CD4-positive, alpha-beta T cell (primary cell): Measurements from ENCODE around the gene RGS17. TPM values are rescaled to one million over a fixed set of nuclear protein-coding genes. Genes with fewer than 3 reads are reported as not detected.
"Not testable (repeated sequence)": the region's sequence is repeated elsewhere in the genome, so short reads cannot be mapped to it uniquely, and the experiment has no call there.

Source experiments
- ATAC-seq: fragments of 200-7000 bp; cut with Tn5 transposase; one replicate; pipeline ENCODE4 v1.10.0; 2022; ENCODE audit warnings: mild to moderate bottlenecking; ENCODE audit not compliant: poor library complexity
- CTCF ChIA-PET: fragments of 350-600 bp; sonication (Branson Sonifier 250); formaldehyde crosslinking; loops from one replicate; lab custom pipeline; 2021; ENCODE audit warnings: antibody characterized with exemption, inconsistent platforms; lab: Charles Lee
- POLR2A ChIA-PET: fragments of 350-600 bp; sonication (Branson Sonifier 250); formaldehyde crosslinking; loops from one replicate; lab custom pipeline; 2021; ENCODE audit warnings: antibody characterized with exemption, inconsistent platforms; lab: Charles Lee
- DNase-seq, 14 experiments: peaks; one replicate each; pipeline ENCODE4 v3.0.0-alpha.2; 2013 to 2020; ENCODE audit warnings: mixed read lengths in 2 of 14
- H3K27ac ChIP-seq, 2 donors: one replicate each; pipeline versions ENCODE4 v1.5.1 to v1.7.0; 2013; ENCODE audit warnings: low read length in 2 of 2, low read depth in 1 of 2, mild to moderate bottlenecking in 1 of 2
- H3K27me3 ChIP-seq, 2 experiments: 1 replicate in 1 of 2; 2 replicates in 1 of 2; pipeline versions ENCODE4 v1.6.1 to v1.7.0; 2013; ENCODE audit warnings: low read length in 2 of 2, control low read depth in 1 of 2, mild to moderate bottlenecking in 1 of 2, moderate library complexity in 1 of 2; ENCODE audit not compliant: insufficient read depth in 2 of 2, control insufficient read depth in 1 of 2
- H3K36me3 ChIP-seq: one replicate; pipeline ENCODE4 v1.6.1; 2013; ENCODE audit warnings: low read length, control low read depth; ENCODE audit not compliant: insufficient read depth
- H3K4me1 ChIP-seq: one replicate; pipeline ENCODE4 v1.6.1; 2013; ENCODE audit warnings: low read length, control low read depth; ENCODE audit not compliant: insufficient read depth
- H3K4me3 ChIP-seq: one replicate; pipeline ENCODE4 v1.5.1; 2013; ENCODE audit warnings: mild to moderate bottlenecking, low read length, moderate library complexity
- H3K9me3 ChIP-seq, 2 experiments: 1 replicate in 1 of 2; 2 replicates in 1 of 2; pipeline versions ENCODE4 v1.6.1 to v1.7.0; 2013; ENCODE audit warnings: low read length in 2 of 2, mild to moderate bottlenecking in 2 of 2, control low read depth in 1 of 2, moderate library complexity in 1 of 2; ENCODE audit not compliant: control insufficient read depth in 1 of 2, insufficient read depth in 1 of 2
- H3K27ac Mint-ChIP-seq: one replicate; pipeline ENCODE4 v1.8.0; 2020; ENCODE audit warnings: mixed read lengths
- H3K27me3 Mint-ChIP-seq: one replicate; pipeline ENCODE4 v1.8.0; 2021; ENCODE audit warnings: mixed read lengths
- H3K36me3 Mint-ChIP-seq: one replicate; pipeline ENCODE4 v1.8.0; 2021; ENCODE audit warnings: low read depth, mixed read lengths
- H3K4me1 Mint-ChIP-seq: one replicate; pipeline ENCODE4 v1.8.0; 2021; ENCODE audit warnings: low read depth, mixed read lengths
- H3K4me3 Mint-ChIP-seq: one replicate; pipeline ENCODE4 v1.8.0; 2020; ENCODE audit warnings: mild to moderate bottlenecking, mixed read lengths
- H3K9me3 Mint-ChIP-seq: one replicate; pipeline ENCODE4 v1.8.0; 2020; ENCODE audit warnings: mixed read lengths
- intact Hi-C, 2 experiments: fragments of 100-400 bp; cut with DNase I in 1 of 2; cut with micrococcal nuclease in 1 of 2; formaldehyde crosslinking; loops; one replicate each; pipeline versions ENCODE4 v1.15.1 to v1.9.0; 2023 to 2025; cut with DNase I, micrococcal nuclease
- total RNA-seq, 174 experiments: library from RNA in 2 of 174; stranded (reverse) in 2 of 174; gene quantifications; one replicate each; pipeline ENCODE4 v1.2.3 and lab custom pipeline; 2021 to 2026
- TF ChIP-seq, protein P1 (sequence below): fragments of 200-600 bp; IDR thresholded peaks from one replicate; pipeline ENCODE4 v1.8.0; 2022; ENCODE audit warnings: antibody characterized with exemption, mild to moderate bottlenecking

RGS17 gene
- total RNA-seq, 2 experiments from 2014 or later = not detected

DNA sequence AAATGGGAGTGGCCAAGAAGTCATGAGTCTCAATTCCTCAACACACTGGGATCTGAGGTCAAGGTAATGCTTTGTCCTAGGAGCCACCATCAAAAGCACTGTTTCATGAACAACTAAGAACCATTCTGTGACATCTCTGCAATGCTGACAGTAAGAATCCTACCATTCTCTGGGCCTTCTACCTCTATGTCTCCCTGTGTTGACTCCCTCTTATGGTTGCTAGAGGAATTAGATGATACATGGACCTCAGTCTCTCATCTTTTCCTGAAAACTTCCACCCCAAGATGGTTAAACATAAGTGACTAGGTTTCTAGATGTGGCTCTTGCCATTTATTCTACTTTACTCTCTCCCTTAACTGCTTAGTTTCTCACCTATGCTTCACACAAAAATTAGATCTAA lies 137.7 kb downstream of the RGS17 start:
- peaks cover 80% of the 10 kb centered on the region for H3K36me3 Mint-ChIP-seq

DNA sequence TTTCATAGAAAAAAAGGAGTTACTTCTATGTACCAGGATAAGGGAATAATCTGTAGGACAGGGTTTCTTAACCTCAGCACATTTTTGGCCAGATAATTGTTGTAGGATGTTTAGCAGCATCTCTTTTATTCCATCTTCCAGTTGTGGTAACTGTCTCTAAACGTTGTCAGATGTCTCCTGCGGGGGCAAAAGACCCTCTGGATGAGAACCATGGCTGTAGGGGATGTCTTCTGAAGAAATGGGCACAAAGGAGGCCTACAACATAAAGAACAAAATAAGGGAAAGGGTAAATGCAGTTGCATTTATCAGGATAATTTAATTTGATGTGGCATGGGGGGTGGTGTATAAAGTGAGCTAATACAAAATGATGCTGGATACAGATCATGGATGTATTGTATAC lies 144.1 kb downstream of the RGS17 start:
- peaks cover 36% of the 10 kb centered on the region for H3K36me3 Mint-ChIP-seq
- ATAC-seq (no peak), DNase-seq (no peak)
- peak overlapping the region; percentile 28 for H3K27ac Mint-ChIP-seq
- POLR2A ChIA-PET = no interaction called here
- peaks cover 41% of the 10 kb centered on the region for H3K4me1 Mint-ChIP-seq
- no peaks in the 10 kb centered on the region for H3K27me3 Mint-ChIP-seq
- H3K4me3 ChIP-seq = no peak overlapping the region
- no peak overlapping the region for H3K27ac ChIP-seq
- peaks cover 28% of the 10 kb centered on the region for H3K4me1 ChIP-seq
- no peaks in the 10 kb centered on the region for H3K27me3 ChIP-seq
- no peaks in the 10 kb centered on the region for H3K9me3 Mint-ChIP-seq
- intact Hi-C loops = loop anchor here in 1 of 2 experiments (10.0 kb wide), 1 partner anchor 1602 kb away; no protein-coding TSS in a partner anchor
- no peaks in the 10 kb centered on the region for H3K9me3 ChIP-seq
- H3K4me3 Mint-ChIP-seq = no peak overlapping the region
- TF ChIP-seq, protein P1, sequence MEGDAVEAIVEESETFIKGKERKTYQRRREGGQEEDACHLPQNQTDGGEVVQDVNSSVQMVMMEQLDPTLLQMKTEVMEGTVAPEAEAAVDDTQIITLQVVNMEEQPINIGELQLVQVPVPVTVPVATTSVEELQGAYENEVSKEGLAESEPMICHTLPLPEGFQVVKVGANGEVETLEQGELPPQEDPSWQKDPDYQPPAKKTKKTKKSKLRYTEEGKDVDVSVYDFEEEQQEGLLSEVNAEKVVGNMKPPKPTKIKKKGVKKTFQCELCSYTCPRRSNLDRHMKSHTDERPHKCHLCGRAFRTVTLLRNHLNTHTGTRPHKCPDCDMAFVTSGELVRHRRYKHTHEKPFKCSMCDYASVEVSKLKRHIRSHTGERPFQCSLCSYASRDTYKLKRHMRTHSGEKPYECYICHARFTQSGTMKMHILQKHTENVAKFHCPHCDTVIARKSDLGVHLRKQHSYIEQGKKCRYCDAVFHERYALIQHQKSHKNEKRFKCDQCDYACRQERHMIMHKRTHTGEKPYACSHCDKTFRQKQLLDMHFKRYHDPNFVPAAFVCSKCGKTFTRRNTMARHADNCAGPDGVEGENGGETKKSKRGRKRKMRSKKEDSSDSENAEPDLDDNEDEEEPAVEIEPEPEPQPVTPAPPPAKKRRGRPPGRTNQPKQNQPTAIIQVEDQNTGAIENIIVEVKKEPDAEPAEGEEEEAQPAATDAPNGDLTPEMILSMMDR = no peak
- peaks cover 18% of the 10 kb centered on the region for H3K36me3 ChIP-seq
- CTCF ChIA-PET = no interaction called here

More for the DNA sequence above, 137.7 kb downstream of the RGS17 start:
- no peak overlapping the region for H3K4me3 ChIP-seq
- POLR2A ChIA-PET = no interaction called here
- H3K9me3 Mint-ChIP-seq = no peaks in the 10 kb centered on the region
- H3K4me3 Mint-ChIP-seq = no peak overlapping the region
- no peaks in the 10 kb centered on the region for H3K27me3 ChIP-seq
- intact Hi-C loops = loop anchor here in 1 of 2 experiments (10.0 kb wide), 1 partner anchor 1539 kb away; the partner anchor contains the start of gene RMND1
- DNase-seq (peak in 1 of 14 experiments; percentile 10), ATAC-seq (no peak)
- peaks cover 56% of the 10 kb centered on the region for H3K4me1 Mint-ChIP-seq
- H3K9me3 ChIP-seq = no peaks in the 10 kb centered on the region
- peak overlapping the region in 1 of 2 donors; percentile 7 for H3K27ac ChIP-seq
- H3K36me3 ChIP-seq = peaks cover 65% of the 10 kb centered on the region
- H3K27ac Mint-ChIP-seq = peak overlapping the region; percentile 80
- no peaks in the 10 kb centered on the region for H3K27me3 Mint-ChIP-seq
- TF ChIP-seq, protein P1 = no peak
- CTCF ChIA-PET = no interaction called here
- no peaks in the 10 kb centered on the region for H3K4me1 ChIP-seq

DNA sequence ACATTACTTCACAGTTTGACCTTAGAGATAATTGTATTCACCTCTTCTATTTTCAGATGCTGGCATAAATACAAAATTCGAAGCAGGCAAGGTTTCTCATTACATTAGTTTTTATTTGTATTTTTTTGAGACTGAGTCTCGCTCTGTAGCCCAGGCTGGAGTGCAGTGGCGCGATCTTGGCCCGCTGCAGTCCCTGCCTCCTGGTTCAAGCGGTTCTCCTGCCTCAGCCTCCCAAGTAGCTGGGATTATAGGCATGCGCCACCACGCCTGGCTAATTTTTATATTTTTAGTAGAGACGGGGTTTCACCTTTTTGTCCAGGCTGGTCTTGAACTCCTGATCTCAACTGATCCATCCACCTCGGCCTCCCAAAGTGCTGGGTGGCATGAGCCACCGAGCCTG lies 145.8 kb downstream of the RGS17 start:
- H3K9me3 Mint-ChIP-seq, H3K4me3 ChIP-seq, ATAC-seq, H3K27ac ChIP-seq, DNase-seq, H3K36me3 ChIP-seq, H3K27me3 Mint-ChIP-seq, H3K27me3 ChIP-seq, CTCF ChIA-PET, H3K9me3 ChIP-seq: not testable (repeated sequence)
- Mint-ChIP-seq H3K4me3 (peak overlapping the region; percentile 59), H3K4me1 (peaks cover 53% of the 10 kb centered on the region), H3K27ac (peak overlapping the region; percentile 98), H3K36me3 (peaks cover 26% of the 10 kb centered on the region)
- peaks cover 30% of the 10 kb centered on the region for H3K4me1 ChIP-seq
- POLR2A ChIA-PET = interaction anchor here (1.0 kb wide), 1 partner anchor 684 kb away, joined by 3 read pairs; no protein-coding TSS in a partner anchor
- intact Hi-C loops = loop anchor here in 1 of 2 experiments (2.0 to 10.0 kb wide), 2 partner anchors 18 to 1600 kb away; partner anchors contain the start of gene MTRF1L

DNA sequence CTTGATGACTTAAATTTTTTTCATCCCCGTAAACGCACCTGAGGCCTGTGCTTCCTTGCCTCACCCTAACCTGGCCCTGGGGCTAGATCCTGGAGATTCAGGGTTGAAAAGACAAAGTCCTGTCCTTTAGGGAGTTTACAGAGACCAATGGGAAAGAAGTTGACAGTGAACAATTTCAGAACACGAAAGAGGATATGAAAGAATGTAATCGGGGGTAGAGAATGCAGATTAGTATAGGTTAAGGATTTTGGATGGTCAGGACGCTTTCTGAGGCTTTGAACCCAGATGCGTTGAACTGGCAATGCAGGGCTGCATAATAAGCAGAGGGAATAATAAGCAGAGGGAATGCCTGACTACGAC lies 146.6 kb downstream of the RGS17 start:
- Mint-ChIP-seq H3K36me3 (peaks cover 18% of the 10 kb centered on the region), H3K27ac (peak overlapping the region; percentile 98), H3K9me3 (no peaks in the 10 kb centered on the region), H3K27me3 (no peaks in the 10 kb centered on the region), H3K4me3 (peak overlapping the region; percentile 99), H3K4me1 (peaks cover 52% of the 10 kb centered on the region)
- ATAC-seq (no peak), DNase-seq (peak in 1 of 14 experiments; percentile 9)
- H3K9me3 ChIP-seq = no peaks in the 10 kb centered on the region
- TF ChIP-seq, protein P1 = no peak
- CTCF ChIA-PET = no interaction called here
- peaks cover 30% of the 10 kb centered on the region for H3K4me1 ChIP-seq
- H3K27me3 ChIP-seq = no peaks in the 10 kb centered on the region
- peak overlapping the region; percentile 97 for H3K4me3 ChIP-seq
- intact Hi-C loops = loop anchor here in 1 of 2 experiments (2.0 to 10.0 kb wide), 3 partner anchors 18 to 1600 kb away; partner anchors contain the start of gene MTRF1L
- POLR2A ChIA-PET = interaction anchor here (1.0 kb wide), 1 partner anchor 683 kb away, joined by 3 read pairs; no protein-coding TSS in a partner anchor
- no peaks in the 10 kb centered on the region for H3K36me3 ChIP-seq
- H3K27ac ChIP-seq = no peak overlapping the region
